ENCODE measurements around the gene CCDC196.

DNA sequence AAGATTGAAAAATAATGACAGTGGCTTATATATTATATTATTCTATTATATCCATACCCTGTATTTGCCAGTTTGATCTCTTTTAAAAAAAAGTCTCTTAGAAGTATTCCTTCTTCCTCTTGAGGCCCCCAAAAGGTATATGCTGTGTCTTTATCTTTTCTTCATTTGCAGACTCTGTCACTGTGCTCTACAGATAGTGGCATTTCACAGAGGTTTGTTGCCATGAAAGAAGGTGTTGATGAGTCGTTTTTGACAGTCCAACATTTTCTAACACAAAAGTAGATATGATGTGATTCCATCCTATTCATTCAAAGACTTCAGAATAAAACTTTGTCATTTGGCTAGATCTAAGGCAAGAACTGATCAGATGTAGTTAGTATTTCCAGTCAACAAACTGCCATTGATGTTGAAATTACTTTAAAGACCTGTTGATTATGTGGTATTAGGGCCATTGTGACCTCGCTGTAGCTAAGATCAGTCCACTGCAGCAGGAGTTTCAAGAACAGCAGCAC is at the start of gene CCDC196:
- TF ChIP-seq CTCF (optimal IDR thresholded peaks at IDR 0.05 in 1 of 3, IDR thresholded peaks at IDR 0.05 in 1 of 3, conservative IDR thresholded peaks at IDR 0.05 in 1 of 3; ENCODE audit: extremely low read depth in 1 of 3, insufficient read depth in 2 of 3, low read length in 3 of 3) (no peak), EZH2 (IDR thresholded peaks at IDR 0.05; ENCODE audit: low read length) (no peak)

Data from keratinocyte (primary cell).